IMR-90 (cell line): ENCODE data around the gene RPL18. TPM values are rescaled to one million over a fixed set of nuclear protein-coding genes. Genes with fewer than 3 reads are reported as not detected.

Source experiments
- ATAC-seq: fragments of 200-7000 bp; cut with Tn5 transposase; 2 replicates; pipeline ENCODE4 v1.9.1; 2020; ENCODE audit warnings: low read depth, mild to moderate bottlenecking, moderate library complexity
- BruUV-seq: library from RNA; stranded (reverse); fragments of 400-500 nt; replicated peaks from 2 replicates; lab custom pipeline; 2021; lab: Mats Ljungman, UMichigan
- CTCF ChIA-PET: fragments of 300-600 bp; formaldehyde crosslinking; extraction: SDS; loops from one replicate; lab custom pipeline; 2021; ENCODE audit warnings: antibody characterized with exemption; lab: Yijun Ruan, JAX
- POLR2A ChIA-PET: fragments of 300-600 bp; sonication (Branson Sonifier 250); formaldehyde crosslinking; loops from one replicate; lab custom pipeline; 2022; ENCODE audit warnings: antibody characterized with exemption; ENCODE audit not compliant: unreplicated experiment; lab: Charles Lee
- DNase-seq: peaks from one replicate; pipeline ENCODE4 v3.0.0; 2013
- H2AFZ ChIP-seq: replicated peaks from 2 replicates; pipeline ENCODE3; 2013; ENCODE audit warnings: low read length, mild to moderate bottlenecking; ENCODE audit not compliant: poor library complexity
- H2AK5ac ChIP-seq: 2 replicates; pipeline ENCODE4 v1.6.1; 2013; ENCODE audit warnings: low read depth, low read length, inconsistent platforms
- H2AK9ac ChIP-seq: replicated peaks from 2 replicates; pipeline ENCODE3; 2013; ENCODE audit warnings: mild to moderate bottlenecking, low read depth, low read length, moderate library complexity; ENCODE audit not compliant: poor library complexity
- H2BK120ac ChIP-seq: 2 replicates; pipeline ENCODE4 v1.6.1; 2013; ENCODE audit warnings: low read depth, low read length, inconsistent platforms
- H2BK15ac ChIP-seq: 3 replicates; pipeline ENCODE4 v1.6.1; 2013; ENCODE audit warnings: low read depth, low read length, inconsistent platforms
- H2BK20ac ChIP-seq: 2 replicates; pipeline ENCODE4 v1.6.1; 2013; ENCODE audit warnings: low read depth, mild to moderate bottlenecking, inconsistent platforms, low read length, moderate library complexity
- H2BK5ac ChIP-seq: 2 replicates; pipeline ENCODE4 v1.6.1; 2013; ENCODE audit warnings: mild to moderate bottlenecking, low read depth, low read length, inconsistent platforms; ENCODE audit not compliant: poor library complexity, severe bottlenecking
- H3K14ac ChIP-seq: replicated peaks from 2 replicates; pipeline ENCODE4 v1.6.1; 2013; ENCODE audit warnings: low read depth, low read length, inconsistent platforms
- H3K18ac ChIP-seq: 2 replicates; pipeline ENCODE4 v1.6.1; 2013; ENCODE audit warnings: low read depth, low read length, control low read depth
- H3K23ac ChIP-seq: 2 replicates; pipeline ENCODE4 v1.6.1; 2013; ENCODE audit warnings: low read depth, low read length, inconsistent platforms
- H3K27ac ChIP-seq: 2 replicates; pipeline ENCODE4 v1.5.1; 2013; ENCODE audit warnings: mild to moderate bottlenecking, control low read depth, low read length; ENCODE audit not compliant: insufficient read depth
- H3K27me3 ChIP-seq: 2 replicates; pipeline ENCODE4 v1.6.1; 2013; ENCODE audit warnings: low read length; ENCODE audit not compliant: control insufficient read depth, insufficient read depth
- H3K36me3 ChIP-seq: 2 replicates; pipeline ENCODE4 v1.6.1; 2013; ENCODE audit warnings: low read length, mixed read lengths; ENCODE audit not compliant: control insufficient read depth, insufficient read depth
- H3K4ac ChIP-seq: 2 replicates; pipeline ENCODE4 v1.6.1; 2013; ENCODE audit warnings: low read depth, low read length, inconsistent platforms
- H3K4me1 ChIP-seq: 2 replicates; pipeline ENCODE4 v1.6.1; 2013; ENCODE audit warnings: low read length, mixed read lengths; ENCODE audit not compliant: control insufficient read depth, insufficient read depth
- H3K4me2 ChIP-seq: 2 replicates; pipeline ENCODE4 v1.6.1; 2013; ENCODE audit warnings: low read depth, mild to moderate bottlenecking, control low read depth, low read length, moderate library complexity
- H3K4me3 ChIP-seq: 2 replicates; pipeline ENCODE4 v1.5.1; 2013; ENCODE audit warnings: low read depth, mild to moderate bottlenecking, control low read depth, low read length, moderate library complexity; ENCODE audit not compliant: insufficient read depth
- H3K56ac ChIP-seq: 2 replicates; pipeline ENCODE4 v1.6.1; 2013; ENCODE audit warnings: low read length, inconsistent platforms; ENCODE audit not compliant: insufficient read depth; ENCODE audit errors: extremely low read depth
- H3K79me1 ChIP-seq, 2 experiments: 2 replicates each; pipeline ENCODE4 v1.6.1; 2013; ENCODE audit warnings: low read length in 2 of 2, inconsistent platforms in 1 of 2, low read depth in 1 of 2
- H3K9ac ChIP-seq: 2 replicates; pipeline ENCODE4 v1.6.1; 2013; ENCODE audit warnings: low read depth, low read length, control low read depth
- H3K9me1 ChIP-seq: 2 replicates; pipeline ENCODE4 v1.6.1; 2013; ENCODE audit warnings: low read length, inconsistent platforms; ENCODE audit not compliant: insufficient read depth
- H3K9me3 ChIP-seq: 2 replicates; pipeline ENCODE4 v1.6.1; 2013; ENCODE audit warnings: low read length; ENCODE audit not compliant: control insufficient read depth, insufficient read depth
- H4K20me1 ChIP-seq: 2 replicates; pipeline ENCODE4 v1.6.1; 2013; ENCODE audit warnings: low read length, inconsistent platforms; ENCODE audit not compliant: insufficient read depth
- H4K5ac ChIP-seq: 2 replicates; pipeline ENCODE4 v1.6.1; 2013; ENCODE audit warnings: mild to moderate bottlenecking, low read depth, low read length, control low read depth
- H4K8ac ChIP-seq, 2 experiments: 2 replicates each; pipeline ENCODE4 v1.6.1; 2013; ENCODE audit warnings: low read depth in 2 of 2, low read length in 2 of 2, control low read depth in 1 of 2, inconsistent platforms in 1 of 2
- H4K91ac ChIP-seq: 2 replicates; pipeline ENCODE4 v1.6.1; 2013; ENCODE audit warnings: low read depth, low read length, inconsistent platforms; ENCODE audit not compliant: insufficient read depth
- MAZ ChIP-seq: IDR thresholded peaks from 2 replicates; pipeline ENCODE4 v1.6.1; 2012; ENCODE audit warnings: low read depth, mild to moderate bottlenecking, low read length, improper control_type of control experiment, moderate library complexity, borderline replicate concordance
- RAD21 ChIP-seq: IDR thresholded peaks from 2 replicates; pipeline ENCODE4 v1.6.1; 2012; ENCODE audit warnings: low read length, improper control_type of control experiment
- WGBS, 2 experiments: methylation state at CpG; one replicate each; pipeline versions ENCODE4 v1.1.5 to v1.1.7; 2013; ENCODE audit warnings: missing lambda C conversion rate in 2 of 2; ENCODE audit not compliant: insufficient read length in 1 of 2; ENCODE audit errors: extremely low coverage in 2 of 2; 5-methylcytosine and 5-hydroxymethylcytosine counted together
- dilution Hi-C: fragments of 300-500 bp; cut with HindIII; formaldehyde crosslinking; loops from one replicate; pipeline ENCODE4 v1.14.3; 2018; ENCODE audit warnings: low sequenced_read_pairs; ENCODE audit not compliant: unreplicated experiment
- in situ Hi-C: fragments of 300-500 bp; cut with MboI; formaldehyde crosslinking; loops from 3 replicates; pipeline ENCODE4 v1.14.3; 2019; ENCODE audit warnings: low sequenced_read_pairs, inconsistent platforms, mixed read lengths
- intact Hi-C: fragments of 100-400 bp; cut with micrococcal nuclease; formaldehyde crosslinking; loops from 2 replicates; pipeline ENCODE4 v1.10.0; 2022
- polyA plus RNA-seq, 3 experiments: library from polyadenylated mRNA; depleted of rRNA; stranded (reverse); fragments of >200 nt; gene quantifications; 2 replicates each; pipeline ENCODE4 v1.2.3, GENCODE V29; 2012; ENCODE audit warnings: low replicate concordance in 1 of 3
- total RNA-seq: library from RNA; depleted of rRNA; stranded (reverse); fragments of >200 nt; gene quantifications from 2 replicates; pipeline ENCODE4 v1.2.3, GENCODE V29; 2012

The RPL18 gene
- total and polyA plus RNA-seq, 2 of the 4 experiments (the other 2 are of a cell fraction) = 1,909 to 2,254 TPM

- Histone ChIP-seq H3K9ac (no peak overlapping the region), H4K8ac (no peak overlapping the region), H3K79me1 (no peaks in the 10 kb centered on the region), H2AK5ac (no peak overlapping the region), H3K9me1 (no peaks in the 10 kb centered on the region), H3K27ac (no peak overlapping the region), H3K9me3 (no peaks in the 10 kb centered on the region), H3K4me1 (peaks cover 3% of the 10 kb centered on the region; the same call in 1 of the 2 replicates), H2BK20ac (no peak overlapping the region), H3K18ac (no peak overlapping the region), H2BK120ac (no peak overlapping the region), H2AFZ (no peak overlapping the region), H2AK9ac (no peak overlapping the region), H3K4me3 (no peak overlapping the region), H3K56ac (no peak overlapping the region), H3K36me3 (no peaks in the 10 kb centered on the region), H3K23ac (no peak overlapping the region), H3K4ac (no peak overlapping the region), H4K91ac (no peak overlapping the region), H3K4me2 (no peak overlapping the region), H4K20me1 (no peaks in the 10 kb centered on the region), H3K27me3 (no peaks in the 10 kb centered on the region), H2BK5ac (no peak overlapping the region), H4K5ac (no peak overlapping the region), H2BK15ac (no peak overlapping the region), H3K14ac (no peak overlapping the region)
- BruUV-seq = no TSS peak
- intact Hi-C loops (no loop called here), in situ Hi-C loops (no loop called here), dilution Hi-C loops (no loop called here)
- CTCF ChIA-PET = no interaction called here
- DNase-seq = no peak
- POLR2A ChIA-PET = interaction anchor here (0.5 to 0.7 kb wide), 2 partner anchors 49 to 143 kb away, joined by 3 to 10 read pairs; no protein-coding TSS in a partner anchor
- WGBS, 2 experiments = 73% methylated on average over 5 of the region's 12 CpGs; no CpG with 5 or more reads in 1 of the 2 experiments
- no peak for ATAC-seq
- TF ChIP-seq RAD21 = no peak
- TF ChIP-seq MAZ = no peak
Measured at GRCh38 chr19:48573163-48573505, 45.8 kb downstream of the RPL18 start.
